ENCODE data around the gene COL4A2.
A peak's percentile ranks its signal among the peaks of the same experiment; 100 is the strongest.

The COL4A2 gene

GRCh38 chr13:110553417-110553816 is 246.3 kb downstream of the COL4A2 start:
- DNase-seq (ENCODE audit: low read depth in 2 of 3, low spot score in 2 of 3): no peak

- no peak for DNase-seq (ENCODE audit: low read depth in 2 of 3, low spot score in 2 of 3)
Observed at GRCh38 chr13:110554227-110554836, 247.2 kb downstream of the COL4A2 start.

DNA sequence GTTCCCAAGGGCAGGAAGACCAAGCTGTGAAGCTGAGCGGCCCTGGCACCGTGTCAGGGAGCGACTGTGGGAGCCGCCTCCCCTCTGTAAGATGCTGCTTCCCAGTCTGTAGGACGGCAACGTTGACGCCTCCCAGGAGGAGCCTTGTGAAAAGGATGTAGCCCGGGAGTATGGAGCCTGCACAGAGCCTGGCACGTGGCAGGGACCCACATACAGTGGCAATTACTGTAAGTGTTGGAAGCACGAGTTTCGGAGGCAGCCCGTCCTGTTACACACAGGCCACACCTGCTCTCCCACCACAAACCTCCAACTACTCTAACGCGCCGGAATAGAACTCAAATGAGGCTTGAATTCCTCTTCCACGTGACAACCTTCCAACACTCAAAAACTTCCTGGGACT is 247.9 kb downstream of the COL4A2 start:
- DNase-seq (ENCODE audit: low read depth in 2 of 3, low spot score in 2 of 3): no peak

- DNase-seq (ENCODE audit: low read depth in 2 of 3, low spot score in 2 of 3): no peak
Observed at GRCh38 chr13:110555601-110556223, 248.6 kb downstream of the COL4A2 start.

DNA sequence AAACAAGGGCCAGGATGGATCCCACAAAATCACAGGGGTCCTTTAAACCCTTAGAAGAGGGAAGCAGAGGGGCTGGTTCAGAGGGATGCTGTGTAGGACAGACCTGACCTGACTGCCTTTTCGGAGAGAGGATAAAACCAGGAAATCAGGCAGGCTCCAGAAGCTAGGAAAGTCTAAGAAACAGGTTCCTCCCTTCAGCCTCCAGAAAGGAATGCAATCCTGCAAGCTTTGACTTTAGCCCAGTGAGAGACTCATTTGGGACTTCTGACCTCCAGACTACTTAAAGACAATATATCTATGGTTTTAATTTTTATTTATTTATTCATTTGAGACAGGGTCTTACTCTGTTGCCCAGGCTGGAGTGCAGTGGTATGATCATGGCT is 249.1 kb downstream of the COL4A2 start:
- no peak for DNase-seq (ENCODE audit: low read depth in 2 of 3, low spot score in 2 of 3)

- no peak for DNase-seq (ENCODE audit: low read depth in 2 of 3, low spot score in 2 of 3)
Observed at GRCh38 chr13:110557082-110557481, 250.0 kb downstream of the COL4A2 start.

GRCh38 chr13:110557610-110558305 is 250.7 kb downstream of the COL4A2 start:
- DNase-seq (ENCODE audit: low read depth in 2 of 3, low spot score in 2 of 3): no peak

DNA sequence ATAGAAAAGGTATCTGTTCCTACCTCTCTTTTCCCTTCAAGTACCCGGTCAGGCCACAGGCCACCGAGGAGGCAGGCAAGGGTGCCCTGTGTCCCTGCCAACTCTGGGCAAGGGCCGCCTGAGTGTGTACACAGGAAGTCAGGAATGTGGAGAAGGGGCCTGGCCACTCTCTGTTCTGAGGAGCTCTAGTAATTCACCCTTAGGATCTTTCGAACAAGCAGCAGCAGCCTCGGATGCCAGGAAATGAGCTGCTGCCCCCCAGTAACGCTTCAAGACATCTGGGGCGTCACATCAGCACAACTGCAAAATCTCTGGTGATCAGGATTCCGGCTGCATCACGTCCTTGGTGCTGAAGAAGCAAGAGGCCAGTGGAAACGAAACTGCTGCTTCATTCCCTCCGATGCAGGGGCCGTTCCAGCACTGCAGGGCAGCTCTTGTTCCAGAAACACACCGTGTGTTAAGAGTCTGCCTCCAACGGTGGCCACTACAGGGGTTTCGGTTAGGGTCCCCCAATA is 252.4 kb downstream of the COL4A2 start:
- no peak for DNase-seq (ENCODE audit: low read depth in 2 of 3, low spot score in 2 of 3)

DNA sequence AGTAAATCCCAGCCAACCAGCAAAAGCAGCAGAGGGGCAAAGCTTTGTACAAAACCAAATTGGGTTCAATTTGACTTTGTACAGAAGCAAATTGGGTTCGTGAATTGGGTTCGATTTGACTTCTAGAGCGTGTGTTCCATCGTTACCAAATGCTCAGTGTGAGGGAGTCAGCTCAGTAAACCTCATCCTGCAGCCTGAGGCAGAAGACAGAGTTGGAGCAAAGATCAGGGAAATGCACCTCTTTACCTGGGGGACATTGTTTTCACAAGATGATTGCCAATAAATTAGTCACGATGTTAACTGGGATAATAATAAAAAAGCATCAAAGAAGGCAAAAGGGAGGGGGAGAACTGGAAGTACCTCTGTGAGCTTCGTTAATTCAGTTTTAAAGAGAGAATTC is 252.9 kb downstream of the COL4A2 start:
- no peak for DNase-seq (ENCODE audit: low read depth in 2 of 3, low spot score in 2 of 3)

DNA sequence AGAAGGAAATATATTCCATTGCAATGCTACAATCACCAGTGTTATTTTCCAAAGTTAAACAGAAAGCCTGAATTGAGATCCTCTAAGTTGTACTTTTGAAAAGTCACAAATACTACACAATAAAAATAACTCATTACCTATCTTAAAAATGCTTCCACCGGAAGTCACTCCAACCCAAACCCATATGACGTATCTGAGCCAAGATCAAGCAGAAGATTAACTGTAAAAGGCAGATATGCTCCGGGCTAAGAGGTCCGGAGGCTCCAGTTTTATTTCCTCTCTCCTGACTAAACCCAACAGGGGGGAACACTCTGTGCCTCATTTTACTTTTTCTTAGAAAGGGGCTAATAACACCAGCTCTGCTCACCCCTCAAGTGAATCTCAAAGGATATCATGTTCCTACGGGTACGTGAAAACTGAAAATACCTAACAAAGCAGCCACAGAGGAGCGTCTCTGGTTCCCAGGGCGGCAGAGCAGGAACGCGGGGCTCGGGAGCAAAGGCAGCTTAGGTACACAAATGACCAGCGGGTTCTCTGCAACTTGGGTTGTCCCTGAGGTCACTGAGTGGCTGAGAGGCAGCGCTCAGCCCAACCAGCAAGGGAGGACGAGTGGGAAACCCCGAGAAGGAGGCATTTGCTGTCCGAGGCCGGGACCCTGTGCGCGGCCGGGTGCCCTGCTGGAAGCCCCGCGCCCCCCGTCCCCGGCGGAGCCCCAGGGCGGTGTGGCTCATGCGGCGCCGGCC is 253.7 kb downstream of the COL4A2 start:
- no peak for DNase-seq (ENCODE audit: low read depth in 2 of 3, low spot score in 2 of 3)

GRCh38 chr13:110561344-110562035 is 254.4 kb downstream of the COL4A2 start, which contains the start of gene RAB20:
Gene RAB20 (minus strand): TSS chr13:110561722. CDS start chr13:110561519, 203 bp downstream.
- DNase-seq (ENCODE audit: low read depth in 2 of 3, low spot score in 2 of 3): peak in 2 of 3 experiments; percentile 31 to 33

DNA sequence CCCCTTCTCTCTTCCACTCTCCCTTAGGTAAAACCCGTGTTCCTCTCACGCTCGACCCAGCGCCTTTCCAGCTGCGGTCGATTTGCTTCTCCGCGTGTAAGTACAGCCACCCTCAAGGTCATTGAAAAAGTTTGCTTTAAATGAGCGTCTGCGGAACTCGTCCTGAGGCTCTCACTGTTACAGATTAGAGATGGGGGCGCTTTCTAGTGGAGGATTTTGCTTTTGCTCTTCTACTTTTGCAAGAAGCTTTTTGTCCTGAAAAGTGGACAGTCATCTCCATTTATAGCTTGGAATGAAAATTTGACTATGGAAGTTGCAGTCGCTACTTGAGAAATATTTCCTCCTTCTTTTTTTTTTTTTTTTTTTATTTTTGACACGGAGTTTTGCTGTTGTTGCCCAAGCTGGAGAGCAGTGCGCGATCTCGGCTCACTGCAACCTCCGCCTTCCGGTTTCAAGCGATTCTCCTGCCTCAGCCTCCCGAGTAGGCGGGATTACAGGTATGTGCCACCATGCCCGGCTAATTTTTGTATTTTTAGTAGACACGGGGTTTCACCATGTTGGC is 255.0 kb downstream of the COL4A2 start:
- no peak for DNase-seq (ENCODE audit: low read depth in 2 of 3, low spot score in 2 of 3)
